H1 (cell line): Measurements from ENCODE around the gene HRH1. TPM values are rescaled to one million over a fixed set of nuclear protein-coding genes. Genes with fewer than 3 reads are reported as not detected.

ENCODE experiments used
- GABPA ChIP-seq: IDR thresholded peaks from 2 replicates; pipeline ENCODE4 v1.6.1; 2011; ENCODE audit warnings: mild to moderate bottlenecking, low read length, moderate library complexity, borderline replicate concordance; ENCODE audit not compliant: insufficient read depth
- JUN ChIP-seq: IDR thresholded peaks from 2 replicates; pipeline ENCODE4 v1.6.1; 2011; ENCODE audit warnings: low read depth, mild to moderate bottlenecking, improper control_type of control experiment, low read length
- RBBP5 ChIP-seq: IDR thresholded peaks from 2 replicates; pipeline ENCODE4 v1.7.1; 2012; ENCODE audit warnings: low read depth, mild to moderate bottlenecking, inconsistent platforms, low read length, moderate library complexity, borderline replicate concordance
- SIN3A ChIP-seq, 2 experiments: IDR thresholded peaks in 1 of 2; conservative IDR thresholded peaks in 1 of 2; 2 replicates each; pipeline ENCODE4 v1.6.1; 2011 to 2012; ENCODE audit warnings: low read length in 2 of 2, improper control_type of control experiment in 1 of 2, low read depth in 1 of 2, mild to moderate bottlenecking in 1 of 2
- TAF7 ChIP-seq: optimal IDR thresholded peaks from 2 replicates; pipeline ENCODE3; 2011; ENCODE audit warnings: low read depth, mild to moderate bottlenecking, inconsistent platforms, low read length, moderate library complexity, borderline replicate concordance
- TCF12 ChIP-seq: IDR thresholded peaks from 2 replicates; pipeline ENCODE4 v1.6.1; 2011; ENCODE audit warnings: low read depth, mild to moderate bottlenecking, low read length
- TEAD4 ChIP-seq: IDR thresholded peaks from 2 replicates; pipeline ENCODE4 v1.6.1; 2012; ENCODE audit warnings: low read depth, low read length, inconsistent platforms, mixed read lengths
- YY1 ChIP-seq: IDR thresholded peaks from 2 replicates; pipeline ENCODE4 v1.6.1; 2011; ENCODE audit warnings: low read depth, mild to moderate bottlenecking, low read length
- polyA plus RNA-seq, 7 experiments: library from polyadenylated mRNA; depleted of rRNA in 3 of 7; stranded (reverse) in 5 of 7; unstranded in 2 of 7; fragments of >200 nt in 5 of 7; fragments of 200-250 nt in 2 of 7; gene quantifications; 1 replicate in 5 of 7; 2 replicates in 1 of 7; 4 replicates in 1 of 7; pipeline versions ENCODE4 v1.2.1 to v1.2.3, GENCODE V29; 2011 to 2013; ENCODE audit warnings: missing spikeins in 2 of 7, mixed read lengths in 2 of 7
- total RNA-seq: library from RNA; stranded (reverse); fragmentation: NEBNext Ultra II Directional; extraction: Animal tissue kit (Norgen Biotek cat#: 25700); gene quantifications from 2 replicates; pipeline ENCODE4 v1.2.1, GENCODE V29; 2021
- TF ChIP-seq, protein P1 (sequence below), 3 experiments: IDR thresholded peaks; 1 replicate in 2 of 3; 2 replicates in 1 of 3; pipeline versions ENCODE4 v1.5.1 to v1.6.1; 2011; ENCODE audit warnings: low read length in 3 of 3, mild to moderate bottlenecking in 3 of 3, inconsistent platforms in 2 of 3, low read depth in 1 of 3, moderate library complexity in 1 of 3; ENCODE audit not compliant: insufficient read depth in 1 of 3; ENCODE audit errors: control extremely low read depth in 1 of 3

Gene HRH1
- total and polyA plus RNA-seq, 2 of the 8 experiments (the other 6 are each of a cell fraction or from before 2014, with no cell fraction given) = 0.11 TPM; not detected in 1

- TF ChIP-seq, protein P1, sequence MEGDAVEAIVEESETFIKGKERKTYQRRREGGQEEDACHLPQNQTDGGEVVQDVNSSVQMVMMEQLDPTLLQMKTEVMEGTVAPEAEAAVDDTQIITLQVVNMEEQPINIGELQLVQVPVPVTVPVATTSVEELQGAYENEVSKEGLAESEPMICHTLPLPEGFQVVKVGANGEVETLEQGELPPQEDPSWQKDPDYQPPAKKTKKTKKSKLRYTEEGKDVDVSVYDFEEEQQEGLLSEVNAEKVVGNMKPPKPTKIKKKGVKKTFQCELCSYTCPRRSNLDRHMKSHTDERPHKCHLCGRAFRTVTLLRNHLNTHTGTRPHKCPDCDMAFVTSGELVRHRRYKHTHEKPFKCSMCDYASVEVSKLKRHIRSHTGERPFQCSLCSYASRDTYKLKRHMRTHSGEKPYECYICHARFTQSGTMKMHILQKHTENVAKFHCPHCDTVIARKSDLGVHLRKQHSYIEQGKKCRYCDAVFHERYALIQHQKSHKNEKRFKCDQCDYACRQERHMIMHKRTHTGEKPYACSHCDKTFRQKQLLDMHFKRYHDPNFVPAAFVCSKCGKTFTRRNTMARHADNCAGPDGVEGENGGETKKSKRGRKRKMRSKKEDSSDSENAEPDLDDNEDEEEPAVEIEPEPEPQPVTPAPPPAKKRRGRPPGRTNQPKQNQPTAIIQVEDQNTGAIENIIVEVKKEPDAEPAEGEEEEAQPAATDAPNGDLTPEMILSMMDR (IDR thresholded peaks at IDR 0.05; ENCODE audit: control extremely low read depth in 1 of 3, insufficient read depth in 1 of 3, low read depth in 1 of 3, low read length in 3 of 3) = no peak
- TF ChIP-seq GABPA (no peak), TCF12 (no peak), SIN3A (conservative IDR thresholded peaks at IDR 0.05 in 1 of 2, IDR thresholded peaks at IDR 0.05 in 1 of 2; ENCODE audit: low read depth in 1 of 2, low read length in 2 of 2) (no peak), YY1 (no peak), TAF7 (no peak), JUN (no peak), TEAD4 (no peak), RBBP5 (no peak)
Observed at GRCh38 chr3:11195721-11196332, 41.5 kb downstream of the HRH1 start (continued).
